Stimulated activated memory B cell treated with anti-CD40 and anti-IgM and Interleukin-4, amounts not matched to agents 10 μg/mL and 1 μg/mL and 100 μg/mL, for 72 hours (primary cell): Measurements from ENCODE around the gene UBAP1L.
"Not testable (repeated sequence)": the region's sequence is repeated elsewhere in the genome, so short reads cannot be mapped to it uniquely, and the experiment has no call there.

ENCODE experiments used
- ATAC-seq: fragments of 150-1000 bp; cut with Tn5 transposase; 2 replicates; pipeline ENCODE4 v1.10.0; 2021
- H3K27ac Mint-ChIP-seq: one replicate; pipeline ENCODE4 v1.8.0; 2022; ENCODE audit warnings: mild to moderate bottlenecking, mixed read lengths
- H3K27me3 Mint-ChIP-seq: one replicate; pipeline ENCODE4 v1.8.0; 2022; ENCODE audit warnings: mixed read lengths
- H3K36me3 Mint-ChIP-seq: one replicate; pipeline ENCODE4 v1.8.0; 2022; ENCODE audit warnings: mixed read lengths
- H3K4me1 Mint-ChIP-seq: one replicate; pipeline ENCODE4 v1.8.0; 2022; ENCODE audit warnings: mixed read lengths
- H3K4me3 Mint-ChIP-seq: one replicate; pipeline ENCODE4 v1.8.0; 2022; ENCODE audit warnings: mild to moderate bottlenecking, moderate library complexity, mixed read lengths
- H3K9me3 Mint-ChIP-seq: one replicate; pipeline ENCODE4 v1.8.0; 2022; ENCODE audit warnings: mixed read lengths

The UBAP1L gene

DNA sequence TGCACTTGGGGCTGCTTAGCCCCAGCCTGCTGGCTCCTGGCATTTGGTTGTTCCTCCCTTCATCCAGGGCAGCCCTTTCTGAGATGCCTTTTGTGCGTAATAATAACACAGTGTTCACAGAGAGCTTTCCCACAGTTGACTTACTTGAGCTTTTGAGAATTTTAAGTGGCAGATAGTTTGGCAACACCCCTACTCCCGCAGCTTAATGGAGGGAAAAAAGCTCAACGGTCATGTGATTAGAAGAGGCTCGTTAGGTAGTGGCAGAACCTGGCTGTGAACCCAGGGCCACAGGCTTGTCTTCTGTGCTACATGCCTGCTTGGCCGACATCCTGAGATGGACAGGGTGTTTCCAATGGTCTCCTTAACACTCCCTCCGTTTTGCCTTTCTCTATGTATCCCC lies 33.7 kb downstream of the UBAP1L start:
- Mint-ChIP-seq H3K9me3 (no peaks in the 10 kb centered on the region), H3K27ac (no peak overlapping the region), H3K4me1 (peaks cover 10% of the 10 kb centered on the region), H3K27me3 (peaks cover 75% of the 10 kb centered on the region), H3K4me3 (no peak overlapping the region), H3K36me3 (no peaks in the 10 kb centered on the region)
- no peak for ATAC-seq

DNA sequence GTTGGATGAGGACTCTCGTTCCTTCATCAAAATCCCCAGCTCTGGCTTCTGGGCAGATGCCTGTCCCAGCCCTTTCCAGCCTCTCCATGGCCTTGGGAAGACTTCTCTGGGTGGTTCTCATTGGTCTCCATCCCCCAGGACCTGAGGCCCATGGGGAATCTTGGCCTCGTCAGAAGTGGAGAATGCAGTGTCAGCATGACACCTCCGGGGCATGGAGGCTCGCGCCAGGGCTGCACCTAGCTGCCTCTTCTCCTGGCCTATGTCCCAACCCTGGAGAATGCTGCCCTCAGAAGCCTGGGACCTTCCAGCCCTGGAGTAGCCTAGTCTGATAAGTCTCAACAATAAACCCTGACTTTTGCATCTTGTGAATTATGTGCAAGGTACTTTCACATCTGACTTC lies 35.4 kb downstream of the UBAP1L start:
- no peak for ATAC-seq
- Mint-ChIP-seq H3K9me3 (no peaks in the 10 kb centered on the region), H3K27me3 (peaks cover 77% of the 10 kb centered on the region), H3K4me3 (no peak overlapping the region), H3K36me3 (no peaks in the 10 kb centered on the region), H3K4me1 (peaks cover 10% of the 10 kb centered on the region), H3K27ac (no peak overlapping the region)

DNA sequence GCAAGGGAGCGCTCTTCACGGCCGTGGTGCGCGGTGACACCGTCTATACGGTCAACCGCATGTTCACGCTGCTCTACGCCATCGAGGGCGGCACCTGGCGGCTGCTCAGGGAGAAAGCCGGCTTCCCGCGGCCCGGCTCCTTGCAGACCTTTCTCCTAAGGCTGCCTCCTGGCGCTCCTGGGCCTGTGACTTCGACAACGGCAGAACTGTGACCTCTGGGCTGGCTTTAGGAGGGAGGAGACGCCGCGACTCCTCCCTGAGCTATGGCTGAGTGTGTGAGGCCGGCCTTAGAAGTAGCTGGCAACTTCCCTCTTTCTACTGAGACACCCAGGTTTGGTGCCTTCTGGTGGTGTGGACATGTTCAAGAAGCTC lies 37.0 kb downstream of the UBAP1L start:
- Mint-ChIP-seq H3K4me3 (no peak overlapping the region), H3K36me3 (no peaks in the 10 kb centered on the region)

DNA sequence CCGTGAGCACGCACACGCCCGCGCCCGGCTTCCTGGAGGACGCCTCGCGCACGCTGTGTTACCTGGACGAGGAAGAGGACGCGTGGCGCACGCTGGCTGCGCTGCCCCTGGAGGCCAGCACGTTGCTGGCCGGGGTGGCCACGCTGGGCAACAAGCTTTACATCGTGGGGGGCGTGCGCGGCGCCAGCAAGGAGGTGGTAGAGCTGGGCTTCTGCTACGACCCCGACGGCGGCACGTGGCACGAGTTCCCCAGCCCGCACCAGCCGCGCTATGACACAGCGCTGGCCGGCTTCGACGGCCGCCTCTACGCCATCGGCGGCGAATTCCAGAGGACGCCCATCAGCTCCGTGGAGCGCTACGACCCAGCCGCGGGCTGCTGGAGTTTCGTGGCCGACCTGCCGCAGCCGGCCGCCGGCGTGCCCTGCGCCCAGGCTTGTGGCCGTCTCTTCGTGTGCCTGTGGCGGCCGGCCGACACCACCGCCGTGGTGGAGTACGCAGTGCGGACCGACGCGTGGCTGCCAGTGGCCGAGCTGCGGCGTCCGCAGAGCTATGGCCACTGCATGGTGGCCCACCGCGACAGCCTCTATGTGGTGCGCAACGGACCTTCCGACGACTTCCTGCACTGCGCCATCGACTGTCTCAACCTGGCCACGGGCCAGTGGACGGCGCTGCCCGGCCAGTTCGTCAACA lies 37.6 kb downstream of the UBAP1L start:
- Mint-ChIP-seq H3K27ac (no peak overlapping the region), H3K36me3 (no peaks in the 10 kb centered on the region), H3K9me3 (no peaks in the 10 kb centered on the region), H3K4me3 (no peak overlapping the region), H3K4me1 (peaks cover 10% of the 10 kb centered on the region), H3K27me3 (peaks cover 55% of the 10 kb centered on the region)
- no peak for ATAC-seq

More for the DNA sequence above, 37.0 kb downstream of the UBAP1L start:
- Mint-ChIP-seq H3K9me3 (no peaks in the 10 kb centered on the region), H3K27ac (no peak overlapping the region), H3K27me3 (peaks cover 61% of the 10 kb centered on the region), H3K4me1 (peaks cover 10% of the 10 kb centered on the region)
- ATAC-seq = peak; percentile 62

DNA sequence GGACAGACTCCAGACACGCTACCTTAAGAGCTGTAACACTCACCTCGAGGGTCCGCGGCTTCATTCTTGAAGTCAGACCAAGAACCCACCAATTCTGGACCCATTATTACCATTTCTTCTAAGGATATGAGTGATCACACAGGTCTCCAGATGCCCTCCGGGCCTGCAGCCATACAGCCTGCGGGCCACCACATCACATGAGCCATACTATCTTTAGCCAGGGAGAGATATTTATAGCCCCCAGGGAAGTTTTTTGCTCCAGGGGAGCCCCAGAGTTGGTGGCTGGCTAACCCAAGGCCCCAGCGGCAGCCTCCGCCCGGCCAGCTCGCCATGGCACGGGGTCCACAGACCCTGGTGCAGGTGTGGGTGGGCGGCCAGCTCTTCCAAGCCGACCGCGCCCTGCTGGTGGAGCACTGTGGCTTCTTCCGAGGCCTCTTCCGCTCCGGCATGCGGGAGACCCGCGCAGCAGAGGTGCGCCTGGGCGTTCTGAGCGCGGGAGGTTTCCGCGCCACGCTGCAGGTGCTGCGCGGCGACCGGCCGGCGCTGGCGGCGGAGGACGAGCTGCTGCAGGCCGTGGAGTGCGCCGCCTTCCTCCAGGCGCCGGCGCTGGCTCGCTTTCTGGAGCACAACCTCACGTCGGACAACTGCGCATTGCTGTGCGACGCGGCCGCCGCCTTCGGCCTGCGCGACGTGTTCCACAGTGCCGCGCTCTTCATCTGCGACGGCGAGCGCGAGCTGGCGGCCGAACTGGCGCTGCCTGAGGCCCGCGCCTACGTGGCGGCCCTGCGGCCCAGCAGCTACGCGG lies 38.3 kb downstream of the UBAP1L start, which contains the start of gene KBTBD13:
KBTBD13 (plus strand) TSS at position 261 of the 805 bp plus-strand sequence; CDS start at position 331, 70 bp downstream.
- ATAC-seq = no peak
- H3K27me3 Mint-ChIP-seq = peaks cover 48% of the 10 kb centered on the region
- no peaks in the 10 kb centered on the region for H3K36me3 Mint-ChIP-seq
- H3K4me1 Mint-ChIP-seq = peaks cover 10% of the 10 kb centered on the region
- no peak within 1 kb of the TSS for H3K27ac Mint-ChIP-seq
- no peak within 1 kb of the TSS for H3K4me3 Mint-ChIP-seq
- no peaks in the 10 kb centered on the region for H3K9me3 Mint-ChIP-seq

DNA sequence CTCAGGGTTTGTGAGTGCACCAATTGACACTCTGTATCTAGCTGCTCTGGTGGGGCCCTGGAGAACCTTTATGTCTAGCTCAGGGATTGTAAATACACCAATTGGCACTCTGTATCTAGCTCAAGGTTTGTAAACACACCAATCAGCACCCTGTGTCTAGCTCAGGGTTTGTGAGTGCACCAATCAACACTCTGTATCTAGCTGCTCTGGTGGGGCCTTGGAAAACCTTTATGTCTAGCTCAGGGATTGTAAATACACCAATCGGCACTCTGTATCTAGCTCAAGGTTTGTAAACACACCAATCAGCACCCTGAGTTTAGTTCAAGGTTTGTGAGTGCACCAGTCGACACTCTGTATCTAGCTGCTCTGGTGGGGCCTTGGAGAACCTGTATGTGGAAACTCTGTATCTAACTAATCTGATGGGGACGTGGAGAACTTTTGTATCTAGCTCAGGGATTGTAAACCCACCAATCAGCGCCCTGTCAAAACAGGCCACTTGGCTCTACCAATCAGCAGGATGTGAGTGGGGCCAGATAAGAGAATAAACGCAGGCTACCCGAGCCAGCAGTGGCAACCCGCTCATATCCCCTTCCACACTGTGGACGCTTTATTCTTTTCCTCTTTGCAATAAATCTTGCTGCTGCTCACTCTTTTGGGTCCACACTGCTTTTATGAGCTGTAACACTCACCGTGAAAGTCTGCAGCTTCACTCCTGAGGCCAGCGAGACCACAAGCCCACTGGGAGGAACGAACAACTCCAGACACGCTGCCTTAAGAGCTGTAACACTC lies 39.2 kb downstream of the UBAP1L start:
- H3K9me3 Mint-ChIP-seq, H3K36me3 Mint-ChIP-seq, H3K27ac Mint-ChIP-seq, ATAC-seq, H3K4me1 Mint-ChIP-seq, H3K4me3 Mint-ChIP-seq: not testable (repeated sequence)
- peaks cover 43% of the 10 kb centered on the region for H3K27me3 Mint-ChIP-seq

DNA sequence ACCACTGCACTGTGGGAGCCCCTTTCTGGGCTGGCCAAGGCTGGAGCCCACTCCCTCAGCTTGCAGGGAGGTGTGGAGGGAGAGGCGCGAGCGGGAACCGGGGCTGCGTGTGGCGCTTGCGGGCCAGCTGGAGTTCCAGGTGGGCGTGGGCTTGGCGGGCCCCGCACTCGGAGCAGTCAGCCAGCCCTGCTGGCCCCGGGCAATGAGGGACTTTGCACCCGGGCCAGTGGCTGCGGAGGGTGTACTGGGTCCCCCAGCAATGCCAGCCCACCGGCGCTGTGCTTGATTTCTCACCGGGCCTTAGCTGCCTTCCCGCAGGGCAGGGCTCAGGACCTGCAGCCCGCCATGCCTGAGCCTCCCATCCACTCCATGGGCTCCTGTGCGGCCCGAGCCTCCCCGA lies 40.1 kb downstream of the UBAP1L start:
- H3K9me3 Mint-ChIP-seq, ATAC-seq, H3K27ac Mint-ChIP-seq, H3K4me3 Mint-ChIP-seq, H3K36me3 Mint-ChIP-seq, H3K4me1 Mint-ChIP-seq: not testable (repeated sequence)
- H3K27me3 Mint-ChIP-seq = peaks cover 43% of the 10 kb centered on the region

DNA sequence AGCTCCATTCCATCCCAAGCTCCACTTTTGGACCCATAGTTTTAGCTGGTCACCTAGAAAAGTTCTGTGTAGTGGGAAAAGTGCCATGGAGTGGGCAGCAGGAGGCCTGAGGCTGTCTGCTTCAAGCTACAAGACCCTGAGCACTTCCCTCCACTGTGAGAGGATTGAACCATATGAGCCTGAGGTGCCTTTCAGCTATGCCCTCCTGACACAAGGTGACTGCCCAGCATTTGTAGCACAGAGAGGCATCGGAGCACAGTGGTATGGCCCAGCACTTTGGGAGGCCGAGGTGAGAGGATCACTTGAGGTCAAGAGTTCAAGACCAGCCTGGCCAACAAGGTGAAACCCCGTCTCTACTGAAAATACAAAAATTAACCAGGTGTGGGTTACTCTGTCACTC lies 42.4 kb downstream of the UBAP1L start:
- H3K36me3 Mint-ChIP-seq = no peaks in the 10 kb centered on the region
- H3K27me3 Mint-ChIP-seq = peaks cover 34% of the 10 kb centered on the region
- ATAC-seq = no peak
- no peak overlapping the region for H3K27ac Mint-ChIP-seq
- H3K4me3 Mint-ChIP-seq = no peak overlapping the region
- no peaks in the 10 kb centered on the region for H3K9me3 Mint-ChIP-seq
- peaks cover under 1% of the 10 kb centered on the region for H3K4me1 Mint-ChIP-seq

DNA sequence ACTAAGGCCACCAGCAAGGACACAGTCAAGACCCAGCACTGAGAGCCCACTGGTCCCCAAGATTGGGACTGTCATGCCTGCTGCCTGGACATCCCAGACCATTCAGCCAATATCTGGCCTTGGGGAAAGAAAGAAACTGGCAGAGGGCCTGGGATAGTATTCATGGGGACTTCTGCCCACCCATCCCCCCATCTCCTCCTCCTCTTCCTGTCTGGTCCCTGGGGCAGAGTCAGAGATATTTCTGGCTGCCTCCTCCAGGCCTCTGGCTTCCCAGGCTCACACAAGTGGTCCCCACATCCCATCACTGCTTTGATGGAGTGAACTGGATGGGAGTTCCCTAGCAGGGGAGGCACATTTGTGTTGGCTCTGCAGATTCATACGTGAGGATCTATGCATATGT lies 43.0 kb downstream of the UBAP1L start:
- Mint-ChIP-seq H3K4me3 (no peak overlapping the region), H3K4me1 (peaks cover 5% of the 10 kb centered on the region), H3K27ac (no peak overlapping the region), H3K9me3 (no peaks in the 10 kb centered on the region), H3K36me3 (no peaks in the 10 kb centered on the region), H3K27me3 (peaks cover 37% of the 10 kb centered on the region)
- ATAC-seq = no peak

DNA sequence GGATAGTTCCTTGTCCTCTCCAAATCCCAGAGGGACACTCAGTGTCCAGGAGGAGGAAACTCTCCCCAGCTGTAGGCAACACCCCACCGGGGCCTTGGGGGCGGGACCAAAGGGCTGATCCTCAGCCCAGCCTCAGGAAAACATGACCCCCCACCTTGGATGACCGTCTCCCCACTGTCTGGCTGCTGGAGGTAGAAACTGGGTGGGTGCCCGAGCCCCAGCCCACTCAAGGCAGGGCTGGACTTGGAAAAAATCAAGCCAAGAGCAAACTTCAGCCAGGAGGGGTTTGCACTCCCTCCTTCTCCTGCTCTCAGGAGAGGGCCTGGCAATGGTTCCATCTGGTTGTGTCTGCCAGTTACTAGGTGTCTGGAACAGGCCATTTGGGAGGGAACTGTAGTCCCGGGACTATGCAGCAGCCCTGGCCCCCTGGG lies 43.6 kb downstream of the UBAP1L start:
- peaks cover 7% of the 10 kb centered on the region for H3K4me1 Mint-ChIP-seq
- H3K9me3 Mint-ChIP-seq = no peaks in the 10 kb centered on the region
- H3K27me3 Mint-ChIP-seq = peaks cover 38% of the 10 kb centered on the region
- peak; percentile 19 for ATAC-seq
- no peak overlapping the region for H3K27ac Mint-ChIP-seq
- no peak overlapping the region for H3K4me3 Mint-ChIP-seq
- H3K36me3 Mint-ChIP-seq = no peaks in the 10 kb centered on the region

DNA sequence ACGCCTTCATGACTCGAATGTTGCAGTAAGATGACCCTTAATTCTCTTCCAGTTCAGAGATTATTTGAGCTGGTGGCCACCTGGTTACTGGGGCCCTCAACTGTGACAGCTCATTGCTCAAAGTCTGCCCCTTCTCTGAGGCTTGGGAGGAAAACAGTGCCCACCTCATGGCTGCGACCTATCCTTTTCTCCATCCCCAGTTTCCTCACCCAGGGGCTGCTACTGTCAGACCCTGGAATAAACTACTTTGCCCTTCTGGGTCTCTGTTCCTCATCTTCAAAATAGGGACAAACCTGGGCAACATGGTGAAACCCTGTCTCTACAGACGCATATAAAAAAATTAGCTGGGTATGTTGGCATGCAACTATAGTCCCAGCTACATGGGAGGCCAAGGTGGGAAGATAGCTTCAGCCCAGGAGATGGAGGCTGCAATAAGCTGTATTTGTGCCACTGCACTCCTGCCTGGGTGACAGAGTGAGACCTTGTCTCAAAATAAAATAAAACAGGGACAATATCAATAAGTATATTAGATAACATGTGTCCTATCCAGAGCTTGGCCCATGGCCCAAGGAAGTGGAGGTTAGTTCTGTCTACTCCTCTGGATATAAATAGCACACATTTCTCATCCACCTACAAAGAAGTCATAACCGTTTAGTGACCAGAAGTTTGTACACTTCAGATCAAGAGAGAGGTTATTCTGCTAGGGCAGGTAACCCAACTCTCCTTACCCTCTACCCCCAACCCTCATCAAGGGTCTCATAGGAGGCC lies 45.0 kb downstream of the UBAP1L start:
- no peak overlapping the region for H3K4me3 Mint-ChIP-seq
- peaks cover 7% of the 10 kb centered on the region for H3K4me1 Mint-ChIP-seq
- no peaks in the 10 kb centered on the region for H3K36me3 Mint-ChIP-seq
- ATAC-seq = no peak
- H3K27ac Mint-ChIP-seq = no peak overlapping the region
- no peaks in the 10 kb centered on the region for H3K9me3 Mint-ChIP-seq
- H3K27me3 Mint-ChIP-seq = peaks cover 37% of the 10 kb centered on the region

DNA sequence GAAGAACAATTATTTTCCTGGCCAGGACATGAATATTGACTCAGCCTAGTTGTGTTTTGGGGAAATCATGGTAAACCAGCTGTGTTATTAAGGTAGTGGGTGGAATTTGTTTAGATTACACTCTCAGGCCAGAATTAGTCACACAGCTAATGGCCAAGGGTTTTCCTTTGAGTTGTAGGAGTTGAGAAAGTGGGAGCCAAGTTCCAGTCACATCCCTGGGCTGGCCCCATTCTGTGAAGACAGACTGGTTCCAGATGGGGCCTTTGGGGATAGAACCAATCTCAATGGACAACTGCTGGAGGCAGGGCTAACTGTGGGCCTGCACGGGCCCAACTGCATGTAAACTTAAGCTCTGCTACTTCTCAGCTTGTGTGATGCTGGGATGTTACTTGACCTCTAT lies 45.8 kb downstream of the UBAP1L start:
- Mint-ChIP-seq H3K27ac (no peak overlapping the region), H3K27me3 (peaks cover 36% of the 10 kb centered on the region), H3K9me3 (no peaks in the 10 kb centered on the region), H3K4me3 (no peak overlapping the region), H3K4me1 (peaks cover 7% of the 10 kb centered on the region), H3K36me3 (no peaks in the 10 kb centered on the region)
- ATAC-seq = no peak

DNA sequence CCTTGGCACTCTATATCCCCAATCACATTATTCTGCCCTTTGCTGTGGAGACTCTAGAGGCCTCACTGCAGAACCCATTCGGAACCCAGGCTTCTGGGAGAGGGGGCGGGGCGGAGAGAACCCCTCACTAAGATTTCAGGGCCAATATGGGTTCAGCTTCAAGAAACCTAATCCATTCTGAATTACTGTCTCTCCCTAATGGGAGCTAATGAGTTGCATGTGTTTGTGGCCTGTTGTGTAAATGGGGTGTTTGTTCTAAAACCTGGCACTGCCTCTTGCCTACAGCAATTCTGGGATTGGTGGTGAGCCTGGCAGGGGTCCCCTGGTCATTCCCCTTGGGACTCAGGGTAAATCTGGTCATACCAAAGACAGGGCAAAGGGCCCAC lies 46.6 kb downstream of the UBAP1L start:
- H3K36me3 Mint-ChIP-seq = no peaks in the 10 kb centered on the region
- no peaks in the 10 kb centered on the region for H3K9me3 Mint-ChIP-seq
- peaks cover 7% of the 10 kb centered on the region for H3K4me1 Mint-ChIP-seq
- H3K4me3 Mint-ChIP-seq = no peak overlapping the region
- ATAC-seq = no peak
- no peak overlapping the region for H3K27ac Mint-ChIP-seq
- H3K27me3 Mint-ChIP-seq = peaks cover 39% of the 10 kb centered on the region

DNA sequence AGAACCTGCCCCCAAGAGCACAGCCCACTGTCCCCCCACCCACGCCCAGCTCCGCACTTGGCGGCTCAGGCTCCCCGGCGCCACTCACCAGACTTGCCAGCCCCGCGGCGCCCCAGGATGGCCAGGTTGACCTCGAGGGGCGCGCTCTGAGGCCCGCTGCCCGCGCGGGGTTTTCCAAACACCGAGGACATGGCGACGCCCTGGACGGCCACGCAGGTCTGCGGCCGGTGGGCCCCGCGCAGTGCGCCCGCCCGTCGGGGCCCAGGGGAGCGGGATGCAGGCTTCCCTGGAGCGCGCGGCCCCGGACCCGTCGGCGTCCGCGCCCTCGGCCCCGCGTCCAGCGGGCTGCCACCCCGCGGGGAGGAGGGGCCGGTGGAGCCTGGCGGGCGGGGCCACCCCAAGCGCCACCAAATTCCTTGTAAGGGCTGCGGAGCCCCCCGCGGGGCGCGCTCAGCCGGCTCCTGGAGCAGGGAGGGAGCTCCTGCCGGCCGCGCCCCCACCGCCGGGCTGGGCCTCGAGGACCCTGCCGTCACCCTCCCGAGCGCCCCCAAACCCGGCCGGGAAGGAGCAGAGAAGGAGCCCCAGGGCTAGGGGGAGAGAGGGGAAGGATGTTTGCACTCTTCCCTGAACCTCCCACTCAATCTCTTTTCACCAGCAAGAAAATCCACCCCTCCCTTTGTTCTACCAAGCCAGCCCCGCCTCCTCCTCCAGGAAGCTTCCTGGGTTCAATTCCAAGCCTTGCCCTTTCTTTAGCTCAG lies 47.2 kb downstream of the UBAP1L start, which contains the start of gene RASL12:
RASL12 (minus strand) TSS at position 347 of the 758 bp plus-strand sequence; CDS start at position 191, 156 bp downstream.
- peak; percentile 53 for ATAC-seq
- Mint-ChIP-seq H3K36me3 (no peaks in the 10 kb centered on the region), H3K4me3 (peak within 1 kb of the TSS; percentile 27), H3K27me3 (peaks cover 44% of the 10 kb centered on the region), H3K4me1 (peaks cover 7% of the 10 kb centered on the region), H3K9me3 (no peaks in the 10 kb centered on the region), H3K27ac (no peak within 1 kb of the TSS)
